ENCODE measurements around the gene DNAJC1. TPM values are rescaled to one million over a fixed set of nuclear protein-coding genes. Genes with fewer than 3 reads are reported as not detected.
A peak's percentile ranks its signal among the peaks of the same experiment; 100 is the strongest.

Gene DNAJC1
- total RNA-seq, 1 donor from 2014 or later: 12.0 TPM

DNA sequence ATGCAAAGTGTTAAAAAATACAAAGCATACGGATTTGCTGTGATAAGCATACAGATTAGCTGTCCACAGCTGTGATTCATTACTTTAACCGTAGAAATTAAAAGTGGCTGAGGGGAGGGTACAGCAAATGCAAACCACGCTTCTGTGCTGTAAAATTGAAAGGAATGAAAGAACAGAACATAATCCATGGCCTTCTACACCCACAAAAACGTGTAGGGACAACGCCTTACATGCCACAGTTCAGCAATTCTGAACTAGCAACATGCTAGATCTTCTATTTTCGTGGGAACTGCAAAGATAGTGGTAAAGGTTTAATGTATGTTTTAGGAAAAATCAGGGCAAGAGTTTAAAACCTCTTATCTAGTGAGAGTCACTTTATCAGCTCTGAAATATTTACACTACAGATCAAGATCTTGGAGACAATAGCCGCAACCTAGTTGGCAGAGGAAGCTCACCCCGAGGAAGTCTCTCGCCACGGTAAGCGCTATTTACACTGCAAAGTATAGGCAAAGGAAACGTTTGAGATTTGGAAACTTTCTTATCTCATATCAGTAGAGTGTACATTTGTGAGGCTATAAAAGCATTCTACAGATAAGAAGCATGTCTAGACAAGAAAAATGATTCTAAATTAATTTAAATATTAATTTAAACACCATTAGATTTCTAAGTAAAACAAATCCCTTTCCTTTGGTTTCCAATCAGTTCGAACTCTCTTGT lies 275.9 kb downstream of the DNAJC1 start:
- Histone ChIP-seq H3K27ac (replicated peaks) (no peak overlapping the region), H3K36me3 (peaks cover 19% of the 10 kb centered on the region), H3K27me3 (ENCODE audit: low read depth) (no peaks in the 10 kb centered on the region), H3K4me1 (peaks cover 23% of the 10 kb centered on the region), H3K4me3 (no peak overlapping the region), H3K9me3 (replicated peaks) (no peaks in the 10 kb centered on the region)
- intact Hi-C loops (cut with micrococcal nuclease): loop anchor here (10.0 kb wide), 1 partner anchor 53 kb away; no protein-coding TSS in a partner anchor
- no peak for TF ChIP-seq CTCF (IDR thresholded peaks at IDR 0.05; ENCODE audit: borderline replicate concordance)
- no peak for DNase-seq

GRCh38 chr10:21726601-21727225 lies 276.8 kb downstream of the DNAJC1 start:
- no peak for DNase-seq
- Histone ChIP-seq H3K4me3 (no peak overlapping the region), H3K4me1 (peaks cover 23% of the 10 kb centered on the region), H3K27me3 (ENCODE audit: low read depth) (no peaks in the 10 kb centered on the region), H3K36me3 (peaks cover 19% of the 10 kb centered on the region), H3K27ac (replicated peaks) (no peak overlapping the region), H3K9me3 (replicated peaks) (no peaks in the 10 kb centered on the region)
- no peak for TF ChIP-seq CTCF (IDR thresholded peaks at IDR 0.05; ENCODE audit: borderline replicate concordance)
- intact Hi-C loops (cut with micrococcal nuclease): loop anchor here (10.0 kb wide), 1 partner anchor 52 kb away; no protein-coding TSS in a partner anchor

DNA sequence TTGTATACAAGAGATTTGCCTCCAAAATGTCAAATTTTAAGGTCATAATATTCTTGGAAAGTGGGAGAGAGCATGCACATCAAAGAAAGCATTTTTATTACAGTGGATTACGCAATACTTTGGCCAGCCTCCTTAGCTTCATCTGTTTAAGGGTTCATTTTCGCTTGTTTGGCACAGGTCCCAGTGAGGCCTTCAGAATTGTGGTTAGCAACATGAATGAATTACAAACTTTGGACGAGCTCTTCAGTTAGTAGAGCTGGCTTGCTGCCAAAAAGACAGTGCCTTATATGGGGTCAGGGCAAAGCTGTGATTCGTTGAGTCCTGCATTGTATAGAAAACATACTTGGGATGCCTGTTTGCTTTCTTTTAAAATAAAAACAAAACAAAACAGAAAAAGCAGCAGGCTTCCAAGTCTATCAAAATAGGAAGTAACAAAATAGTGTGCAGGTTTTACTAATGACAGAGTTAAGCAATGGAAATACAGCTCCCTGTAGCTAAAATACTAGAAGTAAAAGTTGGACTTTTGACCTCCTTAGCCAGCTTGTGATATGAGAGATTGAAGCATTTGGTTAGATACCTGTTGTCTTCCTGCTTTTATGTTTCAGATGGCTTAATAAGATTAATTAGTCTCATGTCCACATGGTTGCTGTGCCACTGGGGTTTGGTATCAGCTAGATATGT lies 278.7 kb downstream of the DNAJC1 start:
- Histone ChIP-seq H3K4me3 (no peak overlapping the region), H3K9me3 (replicated peaks) (no peaks in the 10 kb centered on the region), H3K27me3 (ENCODE audit: low read depth) (no peaks in the 10 kb centered on the region), H3K27ac (replicated peaks) (peak overlapping the region; percentile 21), H3K4me1 (peaks cover 23% of the 10 kb centered on the region), H3K36me3 (peaks cover 10% of the 10 kb centered on the region)
- no peak for TF ChIP-seq CTCF (IDR thresholded peaks at IDR 0.05; ENCODE audit: borderline replicate concordance)
- intact Hi-C loops (cut with micrococcal nuclease): loop anchor here (10.0 kb wide), 1 partner anchor 50 kb away; no protein-coding TSS in a partner anchor
- peak; percentile 83 for DNase-seq

GRCh38 chr10:21724020-21724589 lies 279.4 kb downstream of the DNAJC1 start:
- H3K4me3 ChIP-seq: no peak overlapping the region
- intact Hi-C loops (cut with micrococcal nuclease): loop anchor here (10.0 kb wide), 1 partner anchor 49 kb away; no protein-coding TSS in a partner anchor
- peak overlapping the region; percentile 21 for H3K27ac ChIP-seq (replicated peaks)
- H3K9me3 ChIP-seq (replicated peaks): no peaks in the 10 kb centered on the region
- no peaks in the 10 kb centered on the region for H3K27me3 ChIP-seq (ENCODE audit: low read depth)
- no peak for TF ChIP-seq CTCF (IDR thresholded peaks at IDR 0.05; ENCODE audit: borderline replicate concordance)
- DNase-seq: no peak
- H3K4me1 ChIP-seq: peaks cover 23% of the 10 kb centered on the region
- peaks cover 4% of the 10 kb centered on the region for H3K36me3 ChIP-seq

- no peak overlapping the region for H3K4me3 ChIP-seq
- peaks cover 23% of the 10 kb centered on the region for H3K4me1 ChIP-seq
- TF ChIP-seq CTCF (IDR thresholded peaks at IDR 0.05; ENCODE audit: borderline replicate concordance): no peak
- DNase-seq: no peak
- intact Hi-C loops (cut with micrococcal nuclease): loop anchor here (10.0 kb wide), 1 partner anchor 47 kb away; no protein-coding TSS in a partner anchor
- H3K36me3 ChIP-seq: peaks cover 4% of the 10 kb centered on the region
- no peaks in the 10 kb centered on the region for H3K9me3 ChIP-seq (replicated peaks)
- H3K27me3 ChIP-seq (ENCODE audit: low read depth): no peaks in the 10 kb centered on the region
- H3K27ac ChIP-seq (replicated peaks): no peak overlapping the region
Observed at GRCh38 chr10:21722209-21722608, 281.3 kb downstream of the DNAJC1 start.
